WTC11 (cell line): Measurements from ENCODE around the gene CHI3L1. TPM values are rescaled to one million over a fixed set of nuclear protein-coding genes. Genes with fewer than 3 reads are reported as not detected.

Source experiments
- ATAC-seq: fragments of 200-7000 bp; cut with Tn5 transposase; 2 replicates; pipeline ENCODE4 v1.10.0; 2021; ENCODE audit warnings: mild to moderate bottlenecking, moderate library complexity
- CTCF ChIA-PET: fragments of 300-600 bp; sonication (Branson Sonifier 250); formaldehyde crosslinking; loops from one replicate; lab custom pipeline; 2021; ENCODE audit warnings: antibody characterized with exemption; lab: Charles Lee
- POLR2A ChIA-PET: fragments of 350-600 bp; sonication (Branson Sonifier 250); formaldehyde crosslinking; loops from one replicate; lab custom pipeline; 2021; ENCODE audit warnings: antibody characterized with exemption; lab: Charles Lee
- DNase-seq: peaks from one replicate; pipeline ENCODE4 v3.0.0; 2021; ENCODE audit warnings: low spot score
- H3K27ac Mint-ChIP-seq: 2 replicates; pipeline ENCODE4 v1.8.0; 2021; ENCODE audit warnings: mixed read lengths
- H3K27me3 Mint-ChIP-seq: 2 replicates; pipeline ENCODE4 v1.8.0; 2021; ENCODE audit warnings: low read depth, mild to moderate bottlenecking, moderate library complexity, mixed read lengths
- H3K36me3 Mint-ChIP-seq: 2 replicates; pipeline ENCODE4 v1.8.0; 2021; ENCODE audit warnings: mixed read lengths
- H3K4me1 Mint-ChIP-seq: 2 replicates; pipeline ENCODE4 v1.8.0; 2022; ENCODE audit warnings: mixed read lengths
- H3K4me3 Mint-ChIP-seq: 2 replicates; pipeline ENCODE4 v1.8.0; 2021; ENCODE audit warnings: mild to moderate bottlenecking, moderate library complexity, mixed read lengths
- H3K9me3 Mint-ChIP-seq: 2 replicates; pipeline ENCODE4 v1.8.0; 2021; ENCODE audit warnings: mixed read lengths
- ATF1 ChIP-seq: sonication (generic); formaldehyde crosslinking; IDR thresholded peaks from 2 replicates; pipeline ENCODE4 v1.8.1; 2023; ENCODE audit warnings: mild to moderate bottlenecking, moderate library complexity, missing genetic modification reagents
- CBFB ChIP-seq: sonication (generic); formaldehyde crosslinking; IDR thresholded peaks from 2 replicates; pipeline ENCODE4 v1.8.1; 2022; ENCODE audit warnings: mild to moderate bottlenecking, low read depth, missing genetic modification reagents
- ELF4 ChIP-seq: sonication (generic); formaldehyde crosslinking; IDR thresholded peaks from 2 replicates; pipeline ENCODE4 v1.8.1; 2022; ENCODE audit warnings: low read depth, mild to moderate bottlenecking, moderate library complexity, missing genetic modification reagents
- EMX1 ChIP-seq: fragments of 250-450 bp; sonication (Bioruptor Pico); IDR thresholded peaks from 2 replicates; pipeline ENCODE4 v1.8.0; 2021; ENCODE audit warnings: mild to moderate bottlenecking
- ETV6 ChIP-seq: sonication (generic); formaldehyde crosslinking; IDR thresholded peaks from 2 replicates; pipeline ENCODE4 v1.8.1; 2022; ENCODE audit warnings: mild to moderate bottlenecking, missing genetic modification reagents
- FOXP1 ChIP-seq: sonication (generic); formaldehyde crosslinking; IDR thresholded peaks from 2 replicates; pipeline ENCODE4 v1.8.0; 2022; ENCODE audit warnings: missing genetic modification reagents, mild to moderate bottlenecking, moderate library complexity, borderline replicate concordance
- IRF1 ChIP-seq: sonication (generic); formaldehyde crosslinking; IDR thresholded peaks from 2 replicates; pipeline ENCODE4 v1.8.0; 2023; ENCODE audit warnings: missing genetic modification reagents
- KAT7 ChIP-seq: sonication (generic); formaldehyde crosslinking; IDR thresholded peaks from 2 replicates; pipeline ENCODE4 v1.8.1; 2023; ENCODE audit warnings: missing genetic modification reagents, mild to moderate bottlenecking, borderline replicate concordance
- NFYB ChIP-seq: sonication (generic); formaldehyde crosslinking; conservative IDR thresholded peaks from 2 replicates; pipeline ENCODE4 v1.8.0; 2022; ENCODE audit warnings: low read depth, missing genetic modification reagents
- NR2C2 ChIP-seq: sonication (generic); formaldehyde crosslinking; IDR thresholded peaks from 2 replicates; pipeline ENCODE4 v1.8.0; 2022; ENCODE audit warnings: mild to moderate bottlenecking, missing genetic modification reagents
- PRRX2 ChIP-seq: fragments of 250-450 bp; sonication (Bioruptor Pico); IDR thresholded peaks from 2 replicates; pipeline ENCODE4 v1.8.0; 2021; ENCODE audit warnings: mild to moderate bottlenecking
- SMAD3 ChIP-seq: sonication (generic); formaldehyde crosslinking; IDR thresholded peaks from 2 replicates; pipeline ENCODE4 v1.8.0; 2022; ENCODE audit warnings: missing genetic modification reagents, mild to moderate bottlenecking, borderline replicate concordance
- SMAD4 ChIP-seq: sonication (generic); formaldehyde crosslinking; IDR thresholded peaks from 2 replicates; pipeline ENCODE4 v1.8.0; 2022; ENCODE audit warnings: mild to moderate bottlenecking, missing genetic modification reagents
- TCF7 ChIP-seq: sonication (generic); formaldehyde crosslinking; IDR thresholded peaks from 2 replicates; pipeline ENCODE4 v1.8.0; 2022; ENCODE audit warnings: mild to moderate bottlenecking, low read depth, missing genetic modification reagents, moderate library complexity
- USF1 ChIP-seq: sonication (generic); formaldehyde crosslinking; IDR thresholded peaks from 2 replicates; pipeline ENCODE4 v1.8.0; 2022; ENCODE audit warnings: mild to moderate bottlenecking, missing genetic modification reagents
- ZBTB21 ChIP-seq: sonication (generic); formaldehyde crosslinking; IDR thresholded peaks from 2 replicates; pipeline ENCODE4 v1.8.1; 2023; ENCODE audit warnings: mild to moderate bottlenecking, missing genetic modification reagents, borderline replicate concordance
- ZNF138 ChIP-seq: sonication (generic); formaldehyde crosslinking; conservative IDR thresholded peaks from 2 replicates; pipeline ENCODE4 v1.8.1; 2022; ENCODE audit warnings: mild to moderate bottlenecking, moderate library complexity, missing genetic modification reagents
- ZNF263 ChIP-seq: sonication (generic); formaldehyde crosslinking; IDR thresholded peaks from 2 replicates; pipeline ENCODE4 v1.8.1; 2022; ENCODE audit warnings: low read depth, mild to moderate bottlenecking, moderate library complexity, missing genetic modification reagents
- total RNA-seq: library from RNA; stranded (reverse); gene quantifications from 3 replicates; pipeline ENCODE4 v1.2.3, GENCODE V29; 2021
- TF ChIP-seq, protein P1 (sequence below): sonication (generic); formaldehyde crosslinking; IDR thresholded peaks from 2 replicates; pipeline ENCODE4 v1.8.1; 2022; ENCODE audit warnings: low read depth, mild to moderate bottlenecking, moderate library complexity, missing genetic modification reagents, borderline replicate concordance
- TF ChIP-seq, protein P2 (sequence below): fragments of 250-450 bp; sonication (Bioruptor Pico); conservative IDR thresholded peaks from 2 replicates; pipeline ENCODE4 v1.9.0; 2021; ENCODE audit warnings: mild to moderate bottlenecking
- TF ChIP-seq, protein P3 (sequence below): sonication (generic); formaldehyde crosslinking; IDR thresholded peaks from 2 replicates; pipeline ENCODE4 v1.8.0; 2022; ENCODE audit warnings: missing genetic modification reagents

Gene CHI3L1
- total RNA-seq, 1 experiment from 2014 or later, result 0.24 TPM

- H3K9me3 Mint-ChIP-seq, result no peaks in the 10 kb centered on the region
- DNase-seq (no peak), ATAC-seq (no peak)
- H3K4me3 Mint-ChIP-seq, result no peak overlapping the region
- H3K4me1 Mint-ChIP-seq, result peaks cover 13% of the 10 kb centered on the region
- H3K36me3 Mint-ChIP-seq, result no peaks in the 10 kb centered on the region
- ChIA-PET CTCF (interaction anchor here (1.2 to 2.0 kb wide), 4 partner anchors 64 to 172 kb away, joined by 3 to 12 read pairs (median 7); no protein-coding TSS in a partner anchor), POLR2A (no interaction called here)
- peaks cover 6% of the 10 kb centered on the region for H3K27me3 Mint-ChIP-seq
- no peak for TF ChIP-seq NR2C2 (CRISPR knock-in tag)
- TF ChIP-seq SMAD4 (CRISPR knock-in tag), result no peak
- TF ChIP-seq KAT7 (CRISPR knock-in tag), result no peak
- TF ChIP-seq, protein P1, sequence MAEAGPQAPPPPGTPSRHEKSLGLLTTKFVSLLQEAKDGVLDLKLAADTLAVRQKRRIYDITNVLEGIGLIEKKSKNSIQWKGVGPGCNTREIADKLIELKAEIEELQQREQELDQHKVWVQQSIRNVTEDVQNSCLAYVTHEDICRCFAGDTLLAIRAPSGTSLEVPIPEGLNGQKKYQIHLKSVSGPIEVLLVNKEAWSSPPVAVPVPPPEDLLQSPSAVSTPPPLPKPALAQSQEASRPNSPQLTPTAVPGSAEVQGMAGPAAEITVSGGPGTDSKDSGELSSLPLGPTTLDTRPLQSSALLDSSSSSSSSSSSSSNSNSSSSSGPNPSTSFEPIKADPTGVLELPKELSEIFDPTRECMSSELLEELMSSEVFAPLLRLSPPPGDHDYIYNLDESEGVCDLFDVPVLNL (CRISPR knock-in tag), result no peak
- TF ChIP-seq NFYB (CRISPR knock-in tag), result no peak
- TF ChIP-seq ELF4 (CRISPR knock-in tag), result no peak
- H3K27ac Mint-ChIP-seq, result no peak overlapping the region
These were observed 25.3 kb upstream of the CHI3L1 start for GRCh38 chr1:203211812-203212211.

- TF ChIP-seq ZBTB21 (CRISPR knock-in tag) (no peak), NR2C2 (CRISPR knock-in tag) (no peak), ZNF138 (CRISPR knock-in tag) (no peak), SMAD3 (CRISPR knock-in tag) (no peak), PRRX2 (CRISPR knock-in tag) (no peak), ETV6 (CRISPR knock-in tag) (no peak), CBFB (no peak), ATF1 (CRISPR knock-in tag) (no peak)
- CTCF ChIA-PET, result interaction anchor here (1.2 to 2.0 kb wide), 3 partner anchors 63 to 171 kb away, joined by 3 to 8 read pairs (median 6); no protein-coding TSS in a partner anchor
- H3K36me3 Mint-ChIP-seq, result no peaks in the 10 kb centered on the region
These were observed 24.5 kb upstream of the CHI3L1 start for GRCh38 chr1:203210988-203211387.

DNA sequence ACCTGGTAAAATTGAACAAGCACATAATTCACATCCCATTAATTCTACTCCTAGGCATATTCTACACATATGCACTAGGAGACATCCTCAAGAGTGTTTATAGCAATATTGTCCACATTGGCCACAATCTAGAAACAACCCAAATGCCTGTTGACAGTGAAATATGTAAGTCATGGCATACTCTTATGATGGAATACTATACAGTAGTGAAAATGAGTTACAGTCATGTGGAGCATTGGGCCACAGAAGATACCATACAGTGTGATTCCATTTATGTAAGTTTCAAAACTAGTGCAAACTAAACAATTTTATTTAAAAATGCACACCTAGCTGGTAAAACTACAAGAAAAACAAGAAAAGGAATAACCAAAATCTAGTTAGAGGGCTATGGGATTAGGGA lies 23.8 kb upstream of the CHI3L1 start:
- POLR2A ChIA-PET, result no interaction called here
- Mint-ChIP-seq H3K36me3 (no peaks in the 10 kb centered on the region), H3K4me3 (no peak overlapping the region), H3K27ac (no peak overlapping the region), H3K27me3 (peaks cover 6% of the 10 kb centered on the region)
- ATAC-seq (no peak), DNase-seq (no peak)
- no peak for TF ChIP-seq IRF1 (CRISPR knock-in tag)
- TF ChIP-seq, protein P2, sequence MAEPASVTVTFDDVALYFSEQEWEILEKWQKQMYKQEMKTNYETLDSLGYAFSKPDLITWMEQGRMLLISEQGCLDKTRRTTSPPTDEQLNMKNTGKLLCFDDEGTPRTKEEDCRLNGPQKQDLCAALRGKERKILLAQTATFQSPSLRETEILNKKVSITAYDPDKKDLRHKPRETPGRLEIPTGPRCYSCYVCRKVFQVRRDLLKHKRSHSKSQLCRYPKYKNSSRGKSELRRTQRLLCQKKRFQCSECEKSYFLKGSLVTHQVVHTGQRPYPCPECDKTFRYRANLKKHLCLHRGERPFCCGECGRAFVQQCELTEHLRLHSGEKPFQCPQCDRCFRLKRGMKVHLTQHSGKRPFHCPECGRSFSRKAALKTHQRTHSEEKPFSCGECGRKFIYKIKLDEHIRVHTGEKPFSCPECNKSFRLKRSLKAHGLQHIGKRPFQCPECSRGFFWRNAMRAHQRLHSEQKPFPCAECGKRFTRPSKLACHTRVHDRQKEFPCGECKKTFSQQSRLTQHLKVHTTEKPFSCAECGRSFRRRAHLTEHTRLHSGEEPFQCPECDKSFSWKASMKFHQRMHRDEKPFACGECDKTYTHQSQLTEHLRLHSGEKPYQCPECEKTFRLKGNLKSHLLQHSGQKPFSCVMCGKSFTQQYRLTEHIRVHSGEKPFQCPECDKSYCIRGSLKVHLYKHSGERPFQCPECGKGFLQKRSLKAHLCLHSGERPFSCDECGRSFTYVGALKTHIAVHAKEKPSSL (CRISPR knock-in tag), result no peak
- TF ChIP-seq ZBTB21 (CRISPR knock-in tag), result no peak
- TF ChIP-seq SMAD3 (CRISPR knock-in tag), result no peak
- TF ChIP-seq USF1 (CRISPR knock-in tag), result no peak
- no peak for TF ChIP-seq FOXP1 (CRISPR knock-in tag)
- TF ChIP-seq, protein P3, sequence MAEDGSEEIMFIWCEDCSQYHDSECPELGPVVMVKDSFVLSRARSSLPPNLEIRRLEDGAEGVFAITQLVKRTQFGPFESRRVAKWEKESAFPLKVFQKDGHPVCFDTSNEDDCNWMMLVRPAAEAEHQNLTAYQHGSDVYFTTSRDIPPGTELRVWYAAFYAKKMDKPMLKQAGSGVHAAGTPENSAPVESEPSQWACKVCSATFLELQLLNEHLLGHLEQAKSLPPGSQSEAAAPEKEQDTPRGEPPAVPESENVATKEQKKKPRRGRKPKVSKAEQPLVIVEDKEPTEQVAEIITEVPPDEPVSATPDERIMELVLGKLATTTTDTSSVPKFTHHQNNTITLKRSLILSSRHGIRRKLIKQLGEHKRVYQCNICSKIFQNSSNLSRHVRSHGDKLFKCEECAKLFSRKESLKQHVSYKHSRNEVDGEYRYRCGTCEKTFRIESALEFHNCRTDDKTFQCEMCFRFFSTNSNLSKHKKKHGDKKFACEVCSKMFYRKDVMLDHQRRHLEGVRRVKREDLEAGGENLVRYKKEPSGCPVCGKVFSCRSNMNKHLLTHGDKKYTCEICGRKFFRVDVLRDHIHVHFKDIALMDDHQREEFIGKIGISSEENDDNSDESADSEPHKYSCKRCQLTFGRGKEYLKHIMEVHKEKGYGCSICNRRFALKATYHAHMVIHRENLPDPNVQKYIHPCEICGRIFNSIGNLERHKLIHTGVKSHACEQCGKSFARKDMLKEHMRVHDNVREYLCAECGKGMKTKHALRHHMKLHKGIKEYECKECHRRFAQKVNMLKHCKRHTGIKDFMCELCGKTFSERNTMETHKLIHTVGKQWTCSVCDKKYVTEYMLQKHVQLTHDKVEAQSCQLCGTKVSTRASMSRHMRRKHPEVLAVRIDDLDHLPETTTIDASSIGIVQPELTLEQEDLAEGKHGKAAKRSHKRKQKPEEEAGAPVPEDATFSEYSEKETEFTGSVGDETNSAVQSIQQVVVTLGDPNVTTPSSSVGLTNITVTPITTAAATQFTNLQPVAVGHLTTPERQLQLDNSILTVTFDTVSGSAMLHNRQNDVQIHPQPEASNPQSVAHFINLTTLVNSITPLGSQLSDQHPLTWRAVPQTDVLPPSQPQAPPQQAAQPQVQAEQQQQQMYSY, result no peak
- no peak for TF ChIP-seq ZNF263
- TF ChIP-seq TCF7 (CRISPR knock-in tag), result no peak
- TF ChIP-seq EMX1 (CRISPR knock-in tag), result no peak
- TF ChIP-seq ATF1 (CRISPR knock-in tag), result no peak
- TF ChIP-seq, all 79 proteins: peak for 0
- no peaks in the 10 kb centered on the region for H3K9me3 Mint-ChIP-seq
- no peaks in the 10 kb centered on the region; the same call in 1 of the 2 replicates for H3K4me1 Mint-ChIP-seq
- CTCF ChIA-PET, result interaction anchor here (1.4 to 2.0 kb wide), 3 partner anchors 63 to 171 kb away, joined by 4 to 8 read pairs (median 6); no protein-coding TSS in a partner anchor

More at GRCh38 chr1:203210988-203211387, 24.5 kb upstream of the CHI3L1 start:
- H3K9me3 Mint-ChIP-seq, result no peaks in the 10 kb centered on the region
- peaks cover 6% of the 10 kb centered on the region for H3K27me3 Mint-ChIP-seq
- DNase-seq (no peak), ATAC-seq (no peak)
- POLR2A ChIA-PET, result no interaction called here
- H3K4me1 Mint-ChIP-seq, result peaks cover 5% of the 10 kb centered on the region
- H3K4me3 Mint-ChIP-seq, result no peak overlapping the region
- H3K27ac Mint-ChIP-seq, result no peak overlapping the region
